Activated T-cell treated with anti-CD3 and anti-CD28 coated beads, Interleukin-2, amount 50 U/mL, for 24 hours (primary cell): Measurements from ENCODE around the gene CIZ1.
"Not testable (repeated sequence)": the region's sequence is repeated elsewhere in the genome, so short reads cannot be mapped to it uniquely, and the experiment has no call there.

Source experiments
- DNase-seq: peaks from one replicate; pipeline ENCODE4 v3.0.0-alpha.2; 2020
- H3K27ac Mint-ChIP-seq: 2 replicates; pipeline ENCODE4 v1.8.0; 2020; ENCODE audit warnings: mild to moderate bottlenecking, mixed read lengths
- H3K27me3 Mint-ChIP-seq: 2 replicates; pipeline ENCODE4 v1.8.0; 2020; ENCODE audit warnings: mixed read lengths
- H3K36me3 Mint-ChIP-seq: 2 replicates; pipeline ENCODE4 v1.8.0; 2020; ENCODE audit warnings: low read depth, mixed read lengths
- H3K4me1 Mint-ChIP-seq: 2 replicates; pipeline ENCODE4 v1.8.0; 2020; ENCODE audit warnings: low read depth, mixed read lengths
- H3K4me3 Mint-ChIP-seq: 2 replicates; pipeline ENCODE4 v1.8.0; 2020; ENCODE audit warnings: mild to moderate bottlenecking, moderate library complexity, mixed read lengths
- H3K9me3 Mint-ChIP-seq: 2 replicates; pipeline ENCODE4 v1.8.0; 2020; ENCODE audit warnings: mixed read lengths

The CIZ1 gene

DNA sequence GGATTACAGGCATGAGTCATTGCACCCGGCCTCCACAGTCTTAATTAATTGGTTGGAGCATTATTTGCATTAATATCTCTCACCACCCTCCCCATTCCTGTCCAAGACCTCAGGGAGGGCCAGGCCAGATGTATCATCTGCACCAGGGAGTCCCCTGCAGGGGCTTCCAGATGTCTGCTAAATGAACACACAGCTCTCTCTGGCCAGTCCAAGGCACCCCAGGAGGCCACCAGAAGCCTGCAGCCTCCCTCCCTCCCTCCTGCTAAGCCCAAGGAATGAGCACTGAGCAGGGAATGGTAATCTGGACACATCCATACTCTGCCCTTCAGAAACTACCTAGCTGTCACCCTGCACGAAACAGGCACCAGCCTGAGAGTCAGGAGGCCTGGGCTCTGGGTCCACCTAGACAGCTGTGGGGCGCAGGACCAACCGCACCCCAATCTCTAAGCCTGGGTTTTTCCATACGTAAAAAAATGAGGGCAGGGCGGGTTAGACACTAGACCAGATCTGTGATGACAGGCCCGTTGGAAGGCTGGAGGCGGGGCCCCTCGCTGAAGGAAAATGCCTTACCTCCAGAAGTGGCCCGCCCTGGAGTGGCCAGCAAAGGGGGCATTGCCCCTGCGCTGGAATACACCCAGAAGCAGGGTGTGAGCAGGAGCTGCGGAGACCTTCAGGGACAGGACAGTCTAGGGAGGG lies 8.3 kb downstream of the CIZ1 start:
- Mint-ChIP-seq H3K4me1 (peaks cover 10% of the 10 kb centered on the region), H3K27ac (no peak overlapping the region), H3K9me3 (no peaks in the 10 kb centered on the region), H3K27me3 (no peaks in the 10 kb centered on the region), H3K4me3 (no peak overlapping the region), H3K36me3 (peaks cover 86% of the 10 kb centered on the region)
- no peak for DNase-seq

- H3K36me3 Mint-ChIP-seq = peaks cover 88% of the 10 kb centered on the region
- H3K4me3 Mint-ChIP-seq, DNase-seq, H3K27ac Mint-ChIP-seq, H3K9me3 Mint-ChIP-seq, H3K27me3 Mint-ChIP-seq, H3K4me1 Mint-ChIP-seq: not testable (repeated sequence)
These were observed 9.9 kb downstream of the CIZ1 start for GRCh38 chr9:128181480-128181879.

GRCh38 chr9:128180447-128180846 lies 10.9 kb downstream of the CIZ1 start:
- Mint-ChIP-seq H3K4me3 (no peak overlapping the region), H3K27ac (no peak overlapping the region), H3K36me3 (peaks cover 89% of the 10 kb centered on the region), H3K27me3 (no peaks in the 10 kb centered on the region), H3K4me1 (peaks cover 8% of the 10 kb centered on the region), H3K9me3 (no peaks in the 10 kb centered on the region)
- DNase-seq = no peak

- H3K36me3 Mint-ChIP-seq = peaks cover 89% of the 10 kb centered on the region
- no peaks in the 10 kb centered on the region for H3K9me3 Mint-ChIP-seq
- peaks cover 8% of the 10 kb centered on the region for H3K4me1 Mint-ChIP-seq
- H3K4me3 Mint-ChIP-seq = no peak overlapping the region
- H3K27ac Mint-ChIP-seq = no peak overlapping the region
- no peak for DNase-seq
- H3K27me3 Mint-ChIP-seq = no peaks in the 10 kb centered on the region
These were observed 11.4 kb downstream of the CIZ1 start for GRCh38 chr9:128180001-128180400.

- no peak for DNase-seq
- H3K36me3 Mint-ChIP-seq = peaks cover 94% of the 10 kb centered on the region
- H3K4me3 Mint-ChIP-seq = no peak overlapping the region
- peaks cover 4% of the 10 kb centered on the region for H3K4me1 Mint-ChIP-seq
- no peaks in the 10 kb centered on the region for H3K9me3 Mint-ChIP-seq
- H3K27ac Mint-ChIP-seq = no peak overlapping the region
- H3K27me3 Mint-ChIP-seq = no peaks in the 10 kb centered on the region
These were observed 12.5 kb downstream of the CIZ1 start for GRCh38 chr9:128178806-128179431.

GRCh38 chr9:128175726-128176125 lies 15.6 kb downstream of the CIZ1 start:
- DNase-seq = no peak
- Mint-ChIP-seq H3K9me3 (no peaks in the 10 kb centered on the region), H3K4me1 (no peaks in the 10 kb centered on the region), H3K27ac (peak overlapping the region; percentile 23), H3K4me3 (no peak overlapping the region), H3K36me3 (peaks cover 81% of the 10 kb centered on the region), H3K27me3 (no peaks in the 10 kb centered on the region)

- Mint-ChIP-seq H3K4me3 (no peak overlapping the region), H3K36me3 (peaks cover 80% of the 10 kb centered on the region), H3K27ac (peak overlapping the region; percentile 9), H3K27me3 (no peaks in the 10 kb centered on the region), H3K9me3 (no peaks in the 10 kb centered on the region), H3K4me1 (peaks cover under 1% of the 10 kb centered on the region)
- no peak for DNase-seq
These were observed 16.2 kb downstream of the CIZ1 start for GRCh38 chr9:128175102-128175563.

DNA sequence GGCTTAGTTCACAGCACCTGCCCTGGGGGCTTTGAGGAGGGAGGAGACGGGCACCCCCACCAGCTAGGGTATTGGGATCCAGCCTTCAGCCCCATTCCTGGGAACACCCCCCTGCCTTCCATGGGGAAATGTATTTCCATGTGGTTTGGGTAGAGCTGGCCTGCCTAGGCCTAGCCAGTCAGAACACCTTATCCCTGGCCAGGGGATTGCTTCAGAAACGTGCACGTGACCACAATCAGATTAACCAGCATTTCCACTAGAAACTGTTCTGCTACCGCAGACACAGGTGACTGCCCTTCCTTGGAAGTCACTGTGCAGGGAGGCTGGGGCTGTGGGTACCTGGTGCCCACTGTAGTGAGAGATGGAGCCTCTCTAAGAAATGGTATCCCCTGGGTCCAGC lies 17.3 kb downstream of the CIZ1 start:
- no peak overlapping the region for H3K27ac Mint-ChIP-seq

DNA sequence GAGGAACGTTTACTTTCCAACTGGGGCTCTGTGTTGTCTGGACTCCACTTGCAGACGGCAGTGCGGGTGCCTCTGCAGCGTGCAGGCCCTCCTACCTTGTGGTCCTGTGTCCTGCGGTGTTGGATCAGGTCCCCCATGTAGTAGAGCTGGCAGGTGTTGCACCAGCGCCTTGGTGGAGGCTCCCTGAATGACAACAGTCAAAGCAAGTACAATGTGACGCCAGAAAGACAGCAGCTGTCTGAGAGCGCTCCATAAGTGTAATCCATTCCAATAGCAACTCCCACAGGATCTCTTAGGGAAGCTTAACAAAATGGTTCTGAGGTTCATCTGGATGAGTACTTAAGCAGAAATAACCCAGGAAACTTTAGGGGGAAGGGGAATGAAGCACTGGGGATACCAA lies 21.4 kb downstream of the CIZ1 start:
- H3K4me3 Mint-ChIP-seq = no peak overlapping the region
- peaks cover 75% of the 10 kb centered on the region for H3K36me3 Mint-ChIP-seq
- H3K9me3 Mint-ChIP-seq = no peaks in the 10 kb centered on the region
- no peak for DNase-seq
- H3K4me1 Mint-ChIP-seq = peaks cover 5% of the 10 kb centered on the region
- H3K27me3 Mint-ChIP-seq = no peaks in the 10 kb centered on the region
- no peak overlapping the region for H3K27ac Mint-ChIP-seq

More for the DNA sequence above, 17.3 kb downstream of the CIZ1 start:
- no peaks in the 10 kb centered on the region for H3K9me3 Mint-ChIP-seq
- H3K27me3 Mint-ChIP-seq = no peaks in the 10 kb centered on the region
- H3K4me1 Mint-ChIP-seq = peaks cover 2% of the 10 kb centered on the region
- H3K4me3 Mint-ChIP-seq = no peak overlapping the region
- no peak for DNase-seq
- peaks cover 80% of the 10 kb centered on the region for H3K36me3 Mint-ChIP-seq

- DNase-seq = no peak
- Mint-ChIP-seq H3K36me3 (peaks cover 75% of the 10 kb centered on the region), H3K4me3 (no peak overlapping the region), H3K27me3 (no peaks in the 10 kb centered on the region), H3K27ac (no peak overlapping the region), H3K4me1 (peaks cover 5% of the 10 kb centered on the region), H3K9me3 (no peaks in the 10 kb centered on the region)
These were observed 21.9 kb downstream of the CIZ1 start for GRCh38 chr9:128169492-128169891.

- Mint-ChIP-seq H3K27me3 (no peaks in the 10 kb centered on the region), H3K27ac (peak overlapping the region; percentile 38), H3K9me3 (no peaks in the 10 kb centered on the region), H3K36me3 (peaks cover 75% of the 10 kb centered on the region), H3K4me3 (no peak overlapping the region), H3K4me1 (peaks cover 5% of the 10 kb centered on the region)
- DNase-seq = no peak
These were observed 22.6 kb downstream of the CIZ1 start for GRCh38 chr9:128168731-128169308.

- Mint-ChIP-seq H3K4me1 (peaks cover 10% of the 10 kb centered on the region), H3K4me3 (no peak overlapping the region), H3K27me3 (no peaks in the 10 kb centered on the region), H3K36me3 (peaks cover 81% of the 10 kb centered on the region), H3K9me3 (no peaks in the 10 kb centered on the region), H3K27ac (peak overlapping the region; percentile 67)
- no peak for DNase-seq
These were observed 24.2 kb downstream of the CIZ1 start for GRCh38 chr9:128167209-128167608.

DNA sequence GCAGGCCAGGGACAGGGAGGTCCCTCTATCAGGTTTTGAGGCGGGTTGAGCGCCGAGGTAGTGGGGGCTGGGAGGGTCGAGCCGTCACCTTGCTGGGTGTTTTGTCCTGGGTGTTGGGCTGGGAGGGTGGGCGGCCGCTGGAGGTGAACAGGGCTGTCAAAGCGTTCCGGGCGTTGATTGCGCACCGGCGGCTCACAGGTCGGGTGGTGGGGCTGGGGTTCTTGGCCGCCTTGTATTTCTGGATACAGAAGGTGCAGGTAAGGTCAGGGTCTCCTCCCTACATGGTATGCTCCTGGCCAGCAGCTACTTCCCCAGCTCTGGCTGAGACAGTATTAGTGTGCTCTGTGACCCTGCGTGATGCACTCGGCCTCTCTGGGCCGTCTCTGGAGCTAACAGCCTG lies 25.2 kb downstream of the CIZ1 start:
- Mint-ChIP-seq H3K9me3 (no peaks in the 10 kb centered on the region), H3K36me3 (peaks cover 86% of the 10 kb centered on the region), H3K27ac (no peak overlapping the region), H3K27me3 (no peaks in the 10 kb centered on the region), H3K4me1 (peaks cover 18% of the 10 kb centered on the region), H3K4me3 (no peak overlapping the region)
- no peak for DNase-seq

DNA sequence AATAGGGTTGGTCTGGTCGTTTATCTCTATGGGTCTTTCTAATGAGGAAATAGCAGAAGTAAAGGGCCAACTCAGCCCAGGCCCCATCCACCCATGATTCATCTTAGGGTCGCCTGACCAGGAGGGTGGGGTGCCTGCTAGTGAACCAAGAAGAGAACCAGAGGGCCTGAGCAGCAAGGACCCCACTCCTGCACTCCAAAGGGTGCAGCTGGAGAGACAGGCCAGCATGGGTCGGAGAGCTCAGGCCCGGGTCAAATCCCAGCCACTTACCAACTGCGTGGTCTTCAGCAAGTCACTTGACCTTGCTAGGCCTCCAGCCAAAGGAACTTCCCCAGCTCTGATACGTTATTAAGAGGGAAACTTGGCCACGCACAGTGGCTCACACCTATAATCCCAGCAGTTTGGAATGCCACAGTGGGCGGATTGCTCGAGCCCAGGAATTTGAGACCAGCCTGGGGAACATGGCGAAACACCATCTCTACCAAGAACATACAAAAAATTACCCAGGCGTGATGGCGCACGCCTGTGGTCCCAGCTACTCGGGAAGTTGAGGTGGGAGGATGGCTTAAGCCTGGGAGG lies 27.0 kb downstream of the CIZ1 start:
- DNase-seq = no peak
- Mint-ChIP-seq H3K4me3 (no peak overlapping the region), H3K27me3 (no peaks in the 10 kb centered on the region), H3K36me3 (peaks cover 80% of the 10 kb centered on the region), H3K27ac (peak overlapping the region; percentile 49), H3K9me3 (no peaks in the 10 kb centered on the region), H3K4me1 (peaks cover 24% of the 10 kb centered on the region)
